D721Med (cell line): Measurements from ENCODE around the gene MARK3.

Experiments
- DNase-seq: peaks from one replicate; pipeline ENCODE4 v3.0.0; 2011; ENCODE audit warnings: low spot score; ENCODE audit not compliant: insufficient read length
- FAIRE-seq: peaks from 2 replicates; lab custom pipeline; 2011; peaks lifted over from hg19 to GRCh38; lab: Jason Lieb, UNC
- TF ChIP-seq, protein P1 (sequence below): IDR thresholded peaks from 2 replicates; pipeline ENCODE4 v1.5.1; 2012; ENCODE audit warnings: mild to moderate bottlenecking, control low read depth; ENCODE audit not compliant: insufficient read depth; ENCODE audit errors: missing control alignments

Gene MARK3

DNA sequence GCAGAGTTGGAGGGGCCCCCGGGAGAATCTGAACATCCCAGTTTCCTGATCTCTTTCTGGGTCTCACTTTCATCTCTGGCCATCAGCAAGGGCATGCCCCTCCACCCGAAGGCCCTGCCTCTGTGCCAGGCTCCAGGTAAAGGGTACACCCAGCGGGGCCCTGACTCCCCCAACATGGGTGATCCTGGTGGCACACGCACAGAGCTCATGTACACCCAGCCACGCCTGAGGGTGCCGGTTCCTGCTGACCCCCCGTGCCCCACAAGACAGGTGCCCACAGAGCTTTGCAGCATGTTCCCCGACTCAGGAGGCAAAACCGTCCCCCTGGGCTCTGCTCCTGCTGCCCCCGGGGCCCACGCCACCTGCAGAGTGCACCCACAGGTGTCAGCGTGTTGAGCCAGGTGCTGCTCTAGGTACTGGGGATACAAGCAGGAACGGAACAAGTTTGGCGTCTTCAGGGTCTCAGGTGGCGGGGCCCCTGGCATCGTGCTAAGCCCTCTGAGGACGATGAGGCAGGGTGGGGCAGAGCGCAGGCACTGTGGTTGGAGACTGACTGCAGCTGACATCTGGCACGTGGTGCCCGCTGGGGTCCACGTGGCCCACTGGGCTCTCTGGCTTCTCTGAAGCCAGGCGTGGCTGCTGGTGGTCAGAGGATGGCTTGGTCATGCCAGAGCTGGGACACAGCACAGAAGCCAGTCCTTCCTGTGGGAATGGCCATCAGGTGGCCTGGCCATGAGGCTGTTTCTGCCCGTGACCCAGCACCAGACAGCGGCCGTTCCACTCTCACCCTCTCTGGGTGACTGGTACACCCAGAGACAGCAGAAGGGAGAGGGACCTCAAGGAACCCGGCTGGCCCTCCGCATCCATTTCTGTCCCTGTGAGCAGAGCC is 163.5 kb downstream of the MARK3 start:
- FAIRE-seq (no peak), DNase-seq (no peak)
- TF ChIP-seq, protein P1, sequence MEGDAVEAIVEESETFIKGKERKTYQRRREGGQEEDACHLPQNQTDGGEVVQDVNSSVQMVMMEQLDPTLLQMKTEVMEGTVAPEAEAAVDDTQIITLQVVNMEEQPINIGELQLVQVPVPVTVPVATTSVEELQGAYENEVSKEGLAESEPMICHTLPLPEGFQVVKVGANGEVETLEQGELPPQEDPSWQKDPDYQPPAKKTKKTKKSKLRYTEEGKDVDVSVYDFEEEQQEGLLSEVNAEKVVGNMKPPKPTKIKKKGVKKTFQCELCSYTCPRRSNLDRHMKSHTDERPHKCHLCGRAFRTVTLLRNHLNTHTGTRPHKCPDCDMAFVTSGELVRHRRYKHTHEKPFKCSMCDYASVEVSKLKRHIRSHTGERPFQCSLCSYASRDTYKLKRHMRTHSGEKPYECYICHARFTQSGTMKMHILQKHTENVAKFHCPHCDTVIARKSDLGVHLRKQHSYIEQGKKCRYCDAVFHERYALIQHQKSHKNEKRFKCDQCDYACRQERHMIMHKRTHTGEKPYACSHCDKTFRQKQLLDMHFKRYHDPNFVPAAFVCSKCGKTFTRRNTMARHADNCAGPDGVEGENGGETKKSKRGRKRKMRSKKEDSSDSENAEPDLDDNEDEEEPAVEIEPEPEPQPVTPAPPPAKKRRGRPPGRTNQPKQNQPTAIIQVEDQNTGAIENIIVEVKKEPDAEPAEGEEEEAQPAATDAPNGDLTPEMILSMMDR: no peak

- TF ChIP-seq, protein P1: no peak
- DNase-seq (no peak), FAIRE-seq (no peak)
Observed at GRCh38 chr14:103549361-103550311, 164.4 kb downstream of the MARK3 start.

DNA sequence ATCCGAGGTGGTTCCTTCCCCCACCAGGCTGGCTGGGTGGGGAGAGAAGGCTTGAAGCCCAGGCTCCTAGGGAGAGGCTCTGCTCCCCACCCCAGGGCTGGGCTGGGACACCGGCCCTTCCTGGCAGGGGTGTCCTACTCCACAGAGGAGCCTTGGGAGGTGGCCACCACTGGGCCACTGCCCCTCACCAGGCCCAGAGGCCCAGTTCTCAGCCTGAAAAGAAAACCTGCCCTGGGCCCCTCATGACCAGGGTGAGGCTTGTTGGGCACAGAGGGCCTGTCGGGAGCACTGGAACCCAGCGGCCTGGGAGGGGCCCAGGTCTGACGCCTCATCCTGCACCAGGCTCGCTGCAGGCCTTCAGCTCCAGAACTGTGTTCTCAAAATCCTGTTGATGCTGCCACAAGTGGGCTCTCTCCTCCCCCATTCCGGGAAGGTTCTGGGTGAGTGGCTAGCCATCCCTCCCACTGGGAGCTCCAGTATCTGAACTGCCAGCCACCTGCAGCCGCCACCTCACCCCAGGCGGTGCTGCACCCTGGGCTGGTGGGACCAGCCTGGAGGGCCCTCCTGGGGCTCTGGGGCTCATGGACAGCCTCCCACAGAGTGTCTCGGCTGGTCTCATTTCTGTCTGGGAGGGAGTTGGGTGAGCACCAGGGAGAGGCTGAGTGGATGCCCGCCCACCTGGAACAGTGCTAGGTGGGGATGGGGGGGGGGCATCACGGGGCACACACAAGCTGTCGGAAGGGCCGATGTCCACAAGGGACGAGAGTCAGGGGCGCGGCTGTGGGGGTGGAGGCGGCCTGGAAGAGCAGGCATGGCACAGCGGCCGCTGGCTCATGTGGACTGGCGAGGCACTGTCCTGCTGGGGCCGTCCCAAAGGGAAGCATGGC is 165.5 kb downstream of the MARK3 start:
- no peak for FAIRE-seq
- no peak for DNase-seq

GRCh38 chr14:103551338-103551762 is 166.1 kb downstream of the MARK3 start:
- no peak for FAIRE-seq
- TF ChIP-seq, protein P1: no peak
- no peak for DNase-seq

More for the DNA sequence above, 165.5 kb downstream of the MARK3 start:
- TF ChIP-seq, protein P1: no peak

DNA sequence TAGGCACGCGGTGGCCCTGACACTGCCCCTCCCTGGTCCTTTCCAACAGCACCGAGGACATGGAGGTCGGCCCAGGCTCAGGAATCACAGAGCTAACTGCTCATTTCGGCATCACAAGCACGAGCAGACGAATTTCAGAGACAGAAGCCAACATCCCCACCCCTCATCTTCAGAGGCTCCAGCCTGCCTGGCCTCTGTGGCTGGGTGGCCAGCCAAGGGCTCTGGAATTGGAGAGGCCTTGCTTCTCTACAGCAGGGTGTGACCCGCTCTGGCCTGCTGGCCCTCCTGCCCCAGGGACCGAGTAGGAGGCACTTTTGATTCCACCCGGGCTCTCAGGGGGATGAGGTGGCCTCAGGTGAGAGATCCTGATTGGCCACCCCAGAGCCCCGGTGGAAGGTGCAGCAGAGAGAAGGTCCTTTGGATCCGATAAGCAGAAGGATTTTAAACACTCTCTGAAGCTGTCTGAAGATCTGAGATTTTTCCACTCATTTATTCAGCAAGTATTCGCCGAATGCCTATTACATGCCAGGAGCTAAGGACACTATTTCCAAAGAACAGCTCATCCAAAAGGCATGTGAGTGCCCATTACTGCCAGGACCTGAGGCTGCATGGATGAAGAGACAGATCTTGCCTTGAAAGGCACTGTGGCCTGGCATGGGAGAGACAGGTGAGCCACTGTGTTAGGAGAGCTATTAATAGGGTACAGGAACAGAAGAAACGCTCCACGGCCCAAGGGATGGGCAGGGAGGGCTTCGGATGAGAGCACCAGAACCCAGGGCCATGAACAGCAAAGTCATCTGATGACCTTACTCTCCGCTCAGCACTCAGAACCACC is 167.0 kb downstream of the MARK3 start:
- FAIRE-seq (no peak), DNase-seq (no peak)
- TF ChIP-seq, protein P1: no peak

DNA sequence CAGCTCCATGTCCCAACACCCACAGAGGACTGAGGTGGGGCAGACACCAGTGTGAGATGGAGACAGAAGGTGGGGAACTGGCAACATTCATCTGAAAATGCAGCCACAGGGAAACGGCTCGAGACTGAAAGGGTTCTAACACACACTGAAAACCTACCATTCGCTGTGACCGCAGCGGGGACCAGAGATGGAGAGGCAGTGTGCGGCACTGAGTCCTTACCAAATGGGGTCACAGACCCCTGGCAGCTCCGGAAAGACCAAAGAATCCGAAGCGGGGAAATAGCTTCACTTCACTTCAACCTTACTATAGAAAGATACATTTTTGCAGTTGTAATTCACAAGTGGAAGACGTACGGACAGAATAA is 167.6 kb downstream of the MARK3 start:
- TF ChIP-seq, protein P1: no peak
- no peak for DNase-seq
- FAIRE-seq: no peak
